ENCODE data around the gene FUCA2. TPM values are rescaled to one million over a fixed set of nuclear protein-coding genes. Genes with fewer than 3 reads are reported as not detected.
A peak's percentile ranks its signal among the peaks of the same experiment; 100 is the strongest.

FUCA2 gene
- total and polyA plus RNA-seq, 4 donors = 24.8 to 79.3 (median 41.5) TPM

- Histone ChIP-seq H3K4me3 (no peak overlapping the region), H3K27ac (ENCODE audit: low read depth in 1 of 2, low read length in 1 of 2) (no peak overlapping the region), H3K36me3 (ENCODE audit: control insufficient read depth in 4 of 4, insufficient read depth in 4 of 4, low read length in 4 of 4) (no peaks in the 10 kb centered on the region), H3K4me1 (ENCODE audit: control insufficient read depth in 5 of 5, insufficient read depth in 5 of 5, low read length in 5 of 5) (peaks cover 0 to 2% (median 0%) of the 10 kb centered on the region in 5 donors), H3K9me3 (ENCODE audit: control insufficient read depth in 4 of 4, insufficient read depth in 3 of 4, low read length in 3 of 4) (no peaks in the 10 kb centered on the region), H3K9ac (ENCODE audit: insufficient read depth in 1 of 2, low read length in 2 of 2) (no peak overlapping the region), H3K27me3 (ENCODE audit: control insufficient read depth in 3 of 3, insufficient read depth in 3 of 3, low read length in 2 of 3) (no peaks in the 10 kb centered on the region)
- ATAC-seq (ENCODE audit: insufficient read depth, low FRiP score) (no peak), DNase-seq (no peak)
- WGBS, 2 donors = 43 to 55% methylated on average over 3 of the region's 3 CpGs
- TF ChIP-seq CTCF (IDR thresholded peaks at IDR 0.05; ENCODE audit: control extremely low read depth, extremely low read depth) = no peak
These were observed 34.5 kb upstream of the FUCA2 start for GRCh38 chr6:143545976-143546547.

- Histone ChIP-seq H3K36me3 (ENCODE audit: control insufficient read depth in 4 of 4, insufficient read depth in 4 of 4, low read length in 4 of 4) (no peaks in the 10 kb centered on the region), H3K4me3 (no peak overlapping the region), H3K27me3 (ENCODE audit: control insufficient read depth in 3 of 3, insufficient read depth in 3 of 3, low read length in 2 of 3) (no peaks in the 10 kb centered on the region), H3K9me3 (ENCODE audit: control insufficient read depth in 4 of 4, insufficient read depth in 3 of 4, low read length in 3 of 4) (no peaks in the 10 kb centered on the region), H3K27ac (ENCODE audit: low read depth in 1 of 2, low read length in 1 of 2) (no peak overlapping the region), H3K4me1 (ENCODE audit: control insufficient read depth in 5 of 5, insufficient read depth in 5 of 5, low read length in 5 of 5) (peaks cover 0 to 2% (median 0%) of the 10 kb centered on the region in 5 donors), H3K9ac (ENCODE audit: insufficient read depth in 1 of 2, low read length in 2 of 2) (no peak overlapping the region)
- TF ChIP-seq CTCF (IDR thresholded peaks at IDR 0.05; ENCODE audit: control extremely low read depth, extremely low read depth) = no peak
- ATAC-seq (ENCODE audit: insufficient read depth, low FRiP score) (no peak), DNase-seq (no peak)
- 50 to 54% methylated on average over 2 of the region's 2 CpGs for WGBS, 2 donors
These were observed 33.6 kb upstream of the FUCA2 start for GRCh38 chr6:143545165-143545564.

- no peak for TF ChIP-seq CTCF (IDR thresholded peaks at IDR 0.05; ENCODE audit: control extremely low read depth, extremely low read depth)
- no peak for ATAC-seq (ENCODE audit: insufficient read depth, low FRiP score)
- WGBS, 2 donors = 72 to 85% methylated on average over 4 of the region's 4 CpGs
These were observed 32.6 kb upstream of the FUCA2 start for GRCh38 chr6:143544011-143544696.

More at GRCh38 chr6:143544011-143544696, 32.6 kb upstream of the FUCA2 start:
- H3K9ac ChIP-seq (ENCODE audit: insufficient read depth in 1 of 2, low read length in 2 of 2) = no peak overlapping the region
- no peaks in the 10 kb centered on the region for H3K27me3 ChIP-seq (ENCODE audit: control insufficient read depth in 3 of 3, insufficient read depth in 3 of 3, low read length in 2 of 3)
- no peak overlapping the region for H3K4me3 ChIP-seq
- H3K4me1 ChIP-seq (ENCODE audit: control insufficient read depth in 5 of 5, insufficient read depth in 5 of 5, low read length in 5 of 5) = peaks cover 0 to 2% (median 0%) of the 10 kb centered on the region in 5 donors
- no peak overlapping the region for H3K27ac ChIP-seq (ENCODE audit: low read depth in 1 of 2, low read length in 1 of 2)
- H3K36me3 ChIP-seq (ENCODE audit: control insufficient read depth in 4 of 4, insufficient read depth in 4 of 4, low read length in 4 of 4) = no peaks in the 10 kb centered on the region
- H3K9me3 ChIP-seq (ENCODE audit: control insufficient read depth in 4 of 4, insufficient read depth in 3 of 4, low read length in 3 of 4) = no peaks in the 10 kb centered on the region
- DNase-seq = peak in 1 of 3 donors; percentile 29
